GM18505 (cell line): Measurements from ENCODE around the gene FCRL3.
"Not testable (repeated sequence)": the region's sequence is repeated elsewhere in the genome, so short reads cannot be mapped to it uniquely, and the experiment has no call there.

Experiments
- ATAC-seq: cut with Tn5 transposase; IDR thresholded peaks from one replicate; pipeline ENCODE4 v1.9.1; 2021; ENCODE audit not compliant: unreplicated experiment
- POLR2A ChIP-seq: IDR thresholded peaks from 4 replicates; pipeline ENCODE4 v1.6.1; 2011; ENCODE audit warnings: borderline replicate concordance; ENCODE audit not compliant: insufficient read depth, insufficient read length; ENCODE audit errors: extremely low read depth

FCRL3 gene, protein sequence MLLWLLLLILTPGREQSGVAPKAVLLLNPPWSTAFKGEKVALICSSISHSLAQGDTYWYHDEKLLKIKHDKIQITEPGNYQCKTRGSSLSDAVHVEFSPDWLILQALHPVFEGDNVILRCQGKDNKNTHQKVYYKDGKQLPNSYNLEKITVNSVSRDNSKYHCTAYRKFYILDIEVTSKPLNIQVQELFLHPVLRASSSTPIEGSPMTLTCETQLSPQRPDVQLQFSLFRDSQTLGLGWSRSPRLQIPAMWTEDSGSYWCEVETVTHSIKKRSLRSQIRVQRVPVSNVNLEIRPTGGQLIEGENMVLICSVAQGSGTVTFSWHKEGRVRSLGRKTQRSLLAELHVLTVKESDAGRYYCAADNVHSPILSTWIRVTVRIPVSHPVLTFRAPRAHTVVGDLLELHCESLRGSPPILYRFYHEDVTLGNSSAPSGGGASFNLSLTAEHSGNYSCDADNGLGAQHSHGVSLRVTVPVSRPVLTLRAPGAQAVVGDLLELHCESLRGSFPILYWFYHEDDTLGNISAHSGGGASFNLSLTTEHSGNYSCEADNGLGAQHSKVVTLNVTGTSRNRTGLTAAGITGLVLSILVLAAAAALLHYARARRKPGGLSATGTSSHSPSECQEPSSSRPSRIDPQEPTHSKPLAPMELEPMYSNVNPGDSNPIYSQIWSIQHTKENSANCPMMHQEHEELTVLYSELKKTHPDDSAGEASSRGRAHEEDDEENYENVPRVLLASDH

GRCh38 chr1:157700732-157701131 lies at the start of gene FCRL3:
Gene FCRL3 (minus strand): TSS chr1:157700769. CDS start chr1:157700489, 280 bp downstream.
- ATAC-seq = no peak
- no peak for TF ChIP-seq POLR2A

DNA sequence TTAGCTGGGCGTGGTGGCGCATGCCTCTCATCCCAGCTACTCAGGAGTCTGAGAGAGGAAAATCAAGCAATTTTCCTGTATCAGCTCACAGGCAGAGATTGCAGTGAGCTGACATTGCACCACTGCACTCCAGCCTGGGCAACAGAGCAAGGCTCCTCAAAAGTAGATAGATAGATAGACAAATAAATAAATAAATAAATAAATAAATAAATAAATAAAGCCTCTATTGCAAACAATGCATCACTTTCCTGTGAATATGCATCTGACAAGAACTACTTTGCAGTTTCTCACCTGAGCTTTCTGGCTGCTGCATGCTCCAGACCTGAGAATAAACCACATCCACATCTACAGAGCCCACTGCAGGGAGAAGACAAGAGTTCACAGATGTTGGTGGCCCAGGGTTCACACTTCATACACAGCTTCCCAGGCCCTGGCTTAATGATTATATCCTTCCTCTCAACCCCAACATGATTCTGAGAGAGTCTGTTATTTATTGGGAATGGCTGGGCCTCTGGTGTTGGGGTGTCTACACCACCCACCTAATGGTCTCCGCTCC lies 47.8 kb upstream of the FCRL3 start:
- TF ChIP-seq POLR2A = no peak
- ATAC-seq = no peak

- ATAC-seq = no peak
- no peak for TF ChIP-seq POLR2A
These were observed 38.8 kb upstream of the FCRL3 start for GRCh38 chr1:157739229-157739901.

DNA sequence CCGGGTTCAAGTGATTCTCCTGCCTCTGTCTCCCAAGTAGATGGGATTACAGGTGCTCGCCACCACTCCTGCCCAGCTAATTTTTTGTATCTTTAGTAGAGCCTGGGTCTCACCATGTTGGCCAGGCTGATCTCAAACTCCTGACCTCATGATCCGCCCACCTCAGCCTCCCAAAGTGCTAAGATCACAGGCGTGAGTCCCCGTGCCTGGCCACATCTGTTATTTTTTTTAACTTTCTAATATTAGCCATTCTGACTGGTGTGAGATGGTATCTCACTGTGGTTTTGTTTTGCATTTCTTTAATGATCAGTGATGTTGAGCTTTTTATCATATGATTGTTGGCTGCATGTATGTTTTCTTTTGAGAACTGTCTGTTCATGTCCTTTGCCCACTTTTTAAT lies 35.4 kb upstream of the FCRL3 start:
- not testable (repeated sequence) for ATAC-seq

DNA sequence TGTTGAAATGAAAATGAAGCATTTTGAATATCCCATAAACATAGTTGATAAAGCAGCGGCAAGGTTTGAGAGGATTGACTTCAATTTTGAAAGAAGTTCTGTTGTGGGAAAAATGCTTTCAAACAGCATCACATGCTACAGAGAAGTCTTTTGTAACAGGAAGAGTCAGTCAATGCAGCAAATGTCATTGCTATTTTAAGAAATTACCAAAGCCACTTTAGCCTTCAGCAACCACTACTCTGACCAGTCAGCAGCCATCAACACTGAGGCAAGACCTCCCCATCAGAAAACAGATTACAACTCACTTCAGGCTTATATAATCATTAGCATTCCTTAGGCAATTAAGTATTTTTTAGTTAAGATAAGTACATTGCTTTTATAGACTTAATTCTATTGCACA lies 33.8 kb upstream of the FCRL3 start:
- peak; percentile 55 for ATAC-seq
- no peak for TF ChIP-seq POLR2A

- no peak for ATAC-seq
- no peak for TF ChIP-seq POLR2A
These were observed 32.2 kb upstream of the FCRL3 start for GRCh38 chr1:157732755-157733154.

DNA sequence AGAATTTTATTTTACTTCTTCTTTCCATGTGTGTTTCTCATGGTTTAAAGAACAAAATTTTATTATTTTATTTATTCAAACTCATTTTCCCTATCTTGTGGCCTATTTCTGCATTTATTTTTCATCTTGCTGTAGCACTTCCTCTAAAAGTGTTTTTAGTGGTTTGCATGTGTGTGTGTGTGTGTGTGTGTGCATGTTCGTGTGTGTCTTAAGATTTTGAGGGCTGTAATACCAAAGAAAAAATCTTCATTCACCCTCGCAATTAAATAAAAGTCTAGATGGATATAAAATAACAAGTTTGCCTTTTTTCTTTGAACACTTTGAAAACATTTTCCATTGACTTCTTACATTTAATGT lies 24.6 kb upstream of the FCRL3 start:
- ATAC-seq = no peak
- TF ChIP-seq POLR2A = no peak

GRCh38 chr1:157724537-157725220 lies 24.1 kb upstream of the FCRL3 start:
- ATAC-seq = no peak
- TF ChIP-seq POLR2A = no peak

GRCh38 chr1:157723157-157723556 lies 22.6 kb upstream of the FCRL3 start:
- no peak for TF ChIP-seq POLR2A
- no peak for ATAC-seq

DNA sequence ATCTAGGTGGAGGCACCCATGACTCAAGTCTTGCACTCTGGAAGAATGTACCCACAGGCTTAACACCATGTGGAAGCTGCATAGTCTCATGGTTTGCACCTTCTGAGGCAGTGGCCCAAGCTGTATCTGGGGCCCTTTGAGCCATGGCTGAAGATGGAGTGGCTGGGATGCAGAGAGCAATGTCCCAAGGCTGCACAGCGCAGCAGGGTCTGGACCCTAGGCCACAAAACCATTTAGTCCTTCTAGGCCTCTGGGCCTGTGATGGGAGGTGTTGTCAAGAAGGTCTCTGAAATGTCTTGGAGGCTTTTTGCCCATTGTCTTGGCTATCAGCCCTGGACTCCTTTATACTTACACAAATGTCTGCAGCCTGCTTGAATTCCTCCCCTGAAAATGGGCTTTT lies 21.4 kb upstream of the FCRL3 start:
- no peak for ATAC-seq
- TF ChIP-seq POLR2A = no peak

- TF ChIP-seq POLR2A = no peak
- no peak for ATAC-seq
These were observed 15.2 kb upstream of the FCRL3 start for GRCh38 chr1:157715736-157716135.

- TF ChIP-seq POLR2A = no peak
- no peak for ATAC-seq
These were observed 11.2 kb upstream of the FCRL3 start for GRCh38 chr1:157711802-157712201.

- ATAC-seq = no peak
- no peak for TF ChIP-seq POLR2A
These were observed 4.3 kb upstream of the FCRL3 start for GRCh38 chr1:157704878-157705277.

GRCh38 chr1:157703981-157704380 lies 3.4 kb upstream of the FCRL3 start:
- no peak for ATAC-seq
- TF ChIP-seq POLR2A = no peak

GRCh38 chr1:157702308-157702825 lies 1.8 kb upstream of the FCRL3 start:
- no peak for ATAC-seq
- TF ChIP-seq POLR2A = no peak
